GM12878 (cell line): ENCODE results near the gene SLU7. TPM values are rescaled to one million over a fixed set of nuclear protein-coding genes. Genes with fewer than 3 reads are reported as not detected.
A peak's percentile ranks its signal among the peaks of the same experiment; 100 is the strongest.

Source experiments
- ATAC-seq: fragments of 200-7000 bp; cut with Tn5 transposase; 3 replicates; pipeline ENCODE4 v1.9.1; 2020; ENCODE audit warnings: mild to moderate bottlenecking, moderate library complexity
- BruUV-seq: library from RNA; stranded (reverse); fragments of 400-500 nt; replicated peaks from 2 replicates; lab custom pipeline; 2021; lab: Mats Ljungman, UMichigan
- CTCF ChIA-PET: fragments of 300-600 bp; sonication (Branson Sonifier 250); formaldehyde crosslinking; extraction: SDS; loops from one replicate; lab custom pipeline; 2021; ENCODE audit warnings: inconsistent platforms; lab: Yijun Ruan, JAX
- POLR2A ChIA-PET: fragments of 350-600 bp; formaldehyde crosslinking; extraction: SDS; loops from one replicate; lab custom pipeline; 2021; ENCODE audit warnings: inconsistent platforms; lab: Charles Lee
- RAD21 ChIA-PET: fragments of 300-600 bp; sonication (Branson Sonifier 250); formaldehyde crosslinking; loops from one replicate; lab custom pipeline; 2023; ENCODE audit warnings: antibody characterized with exemption; ENCODE audit not compliant: unreplicated experiment; lab: Charles Lee
- SMC1A ChIA-PET: fragments of 300-600 bp; sonication (Branson Sonifier 250); formaldehyde crosslinking; loops from one replicate; lab custom pipeline; 2023; ENCODE audit not compliant: unreplicated experiment, uncharacterized antibody; lab: Charles Lee
- DNase-seq: peaks from one replicate; pipeline ENCODE4 v3.0.0-alpha.2; 2011; ENCODE audit warnings: low read depth, low spot score
- FAIRE-seq: peaks from 3 replicates; lab custom pipeline; 2011; peaks lifted over from hg19 to GRCh38; lab: Jason Lieb, UNC
- H2AFZ ChIP-seq: 2 replicates; pipeline ENCODE4 v1.6.0; 2011; ENCODE audit warnings: low read depth, low read length, control low read depth; ENCODE audit not compliant: control insufficient read depth
- H3K27ac ChIP-seq: 2 replicates; pipeline ENCODE4 v1.5.1; 2011; ENCODE audit warnings: control low read depth; ENCODE audit not compliant: control insufficient read depth, insufficient read depth
- H3K27me3 ChIP-seq, 2 experiments: replicated peaks in 1 of 2; 2 replicates each; pipeline versions ENCODE4 v1.6.0 to v1.6.1; 2011; ENCODE audit warnings: low read length in 1 of 2; ENCODE audit not compliant: control insufficient read depth in 2 of 2, insufficient read depth in 2 of 2
- H3K36me3 ChIP-seq, 2 experiments: 2 replicates each; pipeline ENCODE4 v1.5.1; 2011; ENCODE audit warnings: low read length in 1 of 2; ENCODE audit not compliant: control insufficient read depth in 2 of 2, insufficient read depth in 2 of 2
- H3K4me1 ChIP-seq: 2 replicates; pipeline ENCODE4 v1.6.1; 2011; ENCODE audit warnings: mild to moderate bottlenecking, low read length, moderate library complexity, mixed read lengths; ENCODE audit not compliant: control insufficient read depth, insufficient read depth
- H3K4me2 ChIP-seq: 2 replicates; pipeline ENCODE4 v1.6.0; 2011; ENCODE audit warnings: control low read depth; ENCODE audit not compliant: control insufficient read depth, insufficient read depth
- H3K4me3 ChIP-seq: fragments of 200-600 bp; sonication (generic); 2 replicates; pipeline ENCODE4 v1.5.1; 2016
- H3K79me2 ChIP-seq: 2 replicates; pipeline ENCODE4 v1.6.0; 2011; ENCODE audit warnings: low read length; ENCODE audit not compliant: control insufficient read depth, insufficient read depth
- H3K9ac ChIP-seq: 2 replicates; pipeline ENCODE4 v1.8.0; 2011; ENCODE audit warnings: low read length, control low read depth, mixed read lengths; ENCODE audit not compliant: control insufficient read depth, insufficient read depth
- H3K9me3 ChIP-seq: replicated peaks from 3 replicates; pipeline ENCODE4 v1.5.1; 2011; ENCODE audit warnings: mild to moderate bottlenecking, low read length; ENCODE audit not compliant: control insufficient read depth, insufficient read depth
- H4K20me1 ChIP-seq: 2 replicates; pipeline ENCODE4 v1.6.0; 2011; ENCODE audit not compliant: control insufficient read depth, insufficient read depth
- BHLHE40 ChIP-seq, 2 experiments: fragments of 450-650 bp in 1 of 2; IDR thresholded peaks; 2 replicates each; pipeline ENCODE4 v1.6.1; 2011 to 2017; ENCODE audit warnings: low read depth in 2 of 2, borderline replicate concordance in 1 of 2, improper control_type of control experiment in 1 of 2, low read length in 1 of 2, mild to moderate bottlenecking in 1 of 2
- JUNB ChIP-seq: IDR thresholded peaks from 2 replicates; pipeline ENCODE4 v1.6.1; 2016; ENCODE audit warnings: antibody characterized with exemption, mild to moderate bottlenecking
- LARP7 ChIP-seq: fragments of 450-650 bp; IDR thresholded peaks from 2 replicates; pipeline ENCODE4 v1.6.1; 2017; ENCODE audit warnings: mild to moderate bottlenecking
- MEF2B ChIP-seq: fragments of 450-650 bp; IDR thresholded peaks from 2 replicates; pipeline ENCODE4 v1.6.1; 2018; ENCODE audit warnings: mild to moderate bottlenecking, moderate library complexity; ENCODE audit not compliant: partially characterized antibody, poor library complexity, severe bottlenecking
- SMAD1 ChIP-seq: fragments of 450-650 bp; IDR thresholded peaks from 2 replicates; pipeline ENCODE4 v1.6.1; 2018; ENCODE audit warnings: mild to moderate bottlenecking, low read depth; ENCODE audit not compliant: partially characterized antibody
- ZNF687 ChIP-seq: fragments of 450-650 bp; IDR thresholded peaks from 2 replicates; pipeline ENCODE4 v1.6.1; 2017; ENCODE audit warnings: mild to moderate bottlenecking, moderate library complexity
- WGBS: methylation state at CpG from one replicate; pipeline ENCODE4 v1.1.6; 2016; ENCODE audit warnings: low lambda C conversion rate; ENCODE audit not compliant: insufficient replicate concordance, insufficient coverage; ENCODE audit errors: missing lambda C conversion rate; 5-methylcytosine and 5-hydroxymethylcytosine counted together
- in situ Hi-C: fragments of 300-500 bp; cut with MboI; formaldehyde crosslinking; loops from 9 replicates; pipeline ENCODE4 v1.14.3; 2018; ENCODE audit warnings: mixed read lengths
- intact Hi-C: fragments of 100-400 bp; cut with micrococcal nuclease; formaldehyde crosslinking; loops from one replicate; pipeline ENCODE4 v1.14.2; 2022; ENCODE audit not compliant: unreplicated experiment
- polyA plus RNA-seq, 11 experiments: library from polyadenylated mRNA; depleted of rRNA in 4 of 11; unstranded in 6 of 11; stranded (reverse) in 5 of 11; fragments of >200 nt; fragmentation: Nextera tagmentation in 4 of 11; fragmentation: Illumina TruSeq in 1 of 11; extraction: Ambion mirVana in 4 of 11; extraction: Trizol in 1 of 11; gene quantifications; 1 replicate in 1 of 11; 2 replicates in 10 of 11; pipeline versions ENCODE4 v1.2.1 to v1.2.3, GENCODE V29; 2011 to 2016; ENCODE audit warnings: inconsistent platforms in 2 of 11, missing spikeins in 2 of 11, low read depth in 1 of 11
- total RNA-seq, 4 experiments: library from RNA; depleted of rRNA in 3 of 4; stranded (reverse); fragments of >200 nt in 3 of 4; fragmentation: Illumina TruSeq in 1 of 4; extraction: Trizol in 1 of 4; gene quantifications; 2 replicates each; pipeline versions ENCODE4 v1.2.1 to v1.2.3, GENCODE V29; 2013 to 2021

SLU7 gene
- total and polyA plus RNA-seq, 10 of the 15 experiments (the other 5 are each of a cell fraction or from before 2014, with no cell fraction given): 32.7 to 55.2 (median 46.6) TPM

DNA sequence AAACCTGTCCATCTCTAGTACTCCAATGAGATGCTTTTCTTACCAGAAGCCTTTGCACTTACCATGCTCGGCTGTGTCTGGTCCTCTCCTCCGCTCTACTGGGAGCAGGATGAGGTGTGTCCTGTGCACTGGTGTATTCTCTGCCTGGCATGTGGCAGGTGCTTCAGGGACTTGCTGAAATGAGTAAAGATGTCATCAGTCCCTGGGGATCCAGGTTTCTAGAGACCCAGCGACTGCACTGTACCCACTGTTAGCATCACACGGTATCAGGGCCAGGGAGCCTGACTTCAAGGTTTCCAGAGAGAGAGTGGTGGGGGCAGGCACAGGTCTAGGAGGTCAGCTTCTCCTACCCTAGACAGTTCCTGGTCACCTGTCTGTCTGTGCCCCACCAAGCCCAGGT is 13.3 kb upstream of the SLU7 start:
- no peaks in the 10 kb centered on the region for H4K20me1 ChIP-seq
- RAD21 ChIA-PET: interaction anchor here (0.8 to 1.2 kb wide), 5 partner anchors 8 to 36 kb away, joined by 3 to 5 read pairs (median 4); partner anchors contain the start of genes PTTG1 and SLU7
- no peak overlapping the region for H3K4me3 ChIP-seq
- CTCF ChIA-PET: interaction anchor here (0.8 to 1.5 kb wide), 2 partner anchors 8 to 10 kb away, joined by 4 read pairs; no protein-coding TSS in a partner anchor
- H3K27ac ChIP-seq: no peak overlapping the region
- WGBS: 40% methylated on average over 4 of the region's 4 CpGs
- H3K36me3 ChIP-seq: peaks cover 4 to 5% of the 10 kb centered on the region in 2 experiments
- DNase-seq (no peak), FAIRE-seq (no peak), ATAC-seq (peak; percentile 23)
- BruUV-seq: no TSS peak
- H3K27me3 ChIP-seq: no peaks in the 10 kb centered on the region
- intact Hi-C loops: loop anchor here (10.0 kb wide), 2 partner anchors 213 to 533 kb away; no protein-coding TSS in a partner anchor
- H3K9ac ChIP-seq: no peak overlapping the region
- no peaks in the 10 kb centered on the region; the same call in 1 of the 2 replicates for H3K79me2 ChIP-seq
- 0 out of 4 replicates have a peak, but pooled peaks of 1 of the 2 experiments have one; percentile 33 for TF ChIP-seq BHLHE40 (IDR thresholded peaks at IDR 0.05; ENCODE audit: borderline replicate concordance in 1 of 2, low read depth in 2 of 2, low read length in 1 of 2)
- TF ChIP-seq MEF2B: peak; percentile 78
- TF ChIP-seq ZNF687: peak; percentile 10; the same call in 1 of the 2 replicates
- TF ChIP-seq SMAD1: no peak
- no peak for TF ChIP-seq LARP7
- no peak for TF ChIP-seq JUNB
- POLR2A ChIA-PET: interaction anchor here (4.7 kb wide), 1 partner anchor 9 kb away, joined by 45 read pairs; the partner anchor contains the start of gene PTTG1
- SMC1A ChIA-PET: interaction anchor here (4.7 kb wide), 1 partner anchor 9 kb away, joined by 61 read pairs; the partner anchor contains the start of gene PTTG1
- H2AFZ ChIP-seq: peak overlapping the region; percentile 26
- no peaks in the 10 kb centered on the region for H3K9me3 ChIP-seq
- in situ Hi-C loops: loop anchor here (10.0 kb wide), 2 partner anchors 353 to 1113 kb away; partner anchors contain the start of gene GABRB2
- H3K4me2 ChIP-seq: no peak overlapping the region; the same call in 1 of the 2 replicates
- H3K4me1 ChIP-seq: peaks cover 31% of the 10 kb centered on the region
